SIG-M5 treated with dmso at 0.1 percent for 504 hours (cell line): ENCODE data around the gene DPH6.
"Not testable (repeated sequence)": the region's sequence is repeated elsewhere in the genome, so short reads cannot be mapped to it uniquely, and the experiment has no call there.

Experiments
- DNase-seq: peaks from one replicate; lab custom pipeline; 2025; ENCODE audit not compliant: unreplicated experiment; lab: John Stamatoyannopoulos, UW

Gene DPH6

GRCh38 chr15:35351059-35351458 is 194.9 kb downstream of the DPH6 start:
- DNase-seq: no peak

GRCh38 chr15:35349916-35350315 is 196.0 kb downstream of the DPH6 start:
- DNase-seq: no peak

GRCh38 chr15:35330916-35331315 is 215.0 kb downstream of the DPH6 start:
- no peak for DNase-seq

GRCh38 chr15:35330048-35330695 is 215.8 kb downstream of the DPH6 start:
- no peak for DNase-seq

GRCh38 chr15:35329521-35329961 is 216.4 kb downstream of the DPH6 start:
- no peak for DNase-seq

GRCh38 chr15:35328836-35329235 is 217.1 kb downstream of the DPH6 start:
- DNase-seq: not testable (repeated sequence)

- no peak for DNase-seq
Observed at GRCh38 chr15:35327789-35328188, 218.2 kb downstream of the DPH6 start.

- DNase-seq: no peak
Observed at GRCh38 chr15:35325374-35325941, 220.5 kb downstream of the DPH6 start.

GRCh38 chr15:35323141-35323540 is 222.8 kb downstream of the DPH6 start:
- no peak for DNase-seq

- DNase-seq: no peak
Observed at GRCh38 chr15:35321926-35322325, 224.0 kb downstream of the DPH6 start.

GRCh38 chr15:35320911-35321310 is 225.1 kb downstream of the DPH6 start:
- no peak for DNase-seq
